ENCODE results near the gene PDXK.

PDXK gene

GRCh38 chr21:43744725-43745124 lies 25.8 kb downstream of the PDXK start:
- no peak for DNase-seq

DNA sequence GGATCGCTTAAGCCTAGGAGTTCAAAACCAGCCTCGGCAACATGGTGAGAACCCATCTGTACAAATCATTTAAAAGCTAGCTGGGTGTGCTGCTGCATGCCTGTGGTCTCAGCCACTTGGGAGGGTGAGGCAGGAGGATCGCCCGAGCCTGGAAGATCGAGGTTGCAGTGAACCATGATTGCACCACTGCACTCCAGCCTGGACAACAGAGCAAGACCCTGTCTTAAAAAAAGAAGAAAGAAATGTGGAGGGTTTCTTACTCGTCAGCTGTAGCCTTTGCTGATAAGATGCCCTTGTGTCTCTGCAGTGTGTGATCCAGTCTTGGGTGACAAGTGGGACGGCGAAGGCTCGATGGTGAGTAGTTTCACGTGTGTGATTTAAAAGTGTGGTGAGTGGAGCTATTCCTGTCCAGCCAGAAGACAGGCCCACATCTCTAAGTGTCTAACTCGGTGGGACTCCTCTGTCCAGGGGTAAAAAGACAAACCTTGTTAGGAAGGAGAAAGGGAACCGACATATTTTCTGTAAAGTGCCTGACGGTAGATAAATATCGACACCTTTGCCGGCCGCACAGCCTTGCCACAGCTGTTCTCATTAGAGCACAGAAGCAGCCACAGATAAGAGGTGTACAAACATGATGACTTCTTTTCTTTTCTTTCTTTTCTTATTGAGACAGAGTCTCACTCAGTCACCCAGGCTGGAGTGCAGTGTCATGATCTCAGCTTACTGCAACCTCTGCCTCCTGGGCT lies 27.0 kb downstream of the PDXK start:
- no peak for DNase-seq

- no peak for DNase-seq
Observed at GRCh38 chr21:43748622-43749021, 29.7 kb downstream of the PDXK start.

- DNase-seq: no peak
Observed at GRCh38 chr21:43749651-43750262, 30.8 kb downstream of the PDXK start.

DNA sequence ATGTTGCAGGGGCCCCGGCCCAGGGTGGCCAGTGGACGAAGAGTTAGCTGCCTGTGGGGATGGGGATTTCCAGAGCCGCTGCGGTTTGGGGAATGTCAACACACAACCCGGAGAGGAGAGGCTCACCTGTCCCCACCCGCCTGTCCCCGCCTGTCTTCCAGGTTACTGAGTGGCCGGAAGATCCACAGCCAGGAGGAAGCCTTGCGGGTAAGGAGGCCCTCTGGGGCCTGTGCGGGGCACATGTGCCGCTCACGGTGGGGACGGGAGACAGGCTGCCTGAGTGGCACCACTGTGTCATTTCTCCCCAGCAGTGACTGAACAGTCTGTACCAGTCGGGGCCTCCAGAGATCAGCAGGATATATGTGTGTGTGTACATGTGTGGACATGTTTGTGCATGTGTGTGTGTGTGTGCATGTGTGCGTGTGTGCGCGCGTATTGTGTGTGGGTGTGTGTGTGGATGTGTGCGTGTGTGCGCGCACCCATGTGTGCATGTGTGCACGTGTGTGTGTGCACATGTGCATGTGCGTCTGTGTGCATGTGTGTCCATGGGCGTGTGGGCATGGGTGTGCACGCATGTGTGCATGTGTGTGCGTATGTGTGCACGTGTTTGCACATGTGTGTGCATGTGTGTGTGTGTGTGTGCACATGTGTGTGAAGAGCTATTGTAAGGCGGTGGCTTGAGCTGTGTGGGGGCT lies 31.6 kb downstream of the PDXK start:
- no peak for DNase-seq

- DNase-seq: no peak
Observed at GRCh38 chr21:43751955-43752591, 33.1 kb downstream of the PDXK start.

GRCh38 chr21:43752758-43753438 lies 34.0 kb downstream of the PDXK start:
- DNase-seq: no peak

- no peak for DNase-seq
Observed at GRCh38 chr21:43753439-43753799, 34.5 kb downstream of the PDXK start.

DNA sequence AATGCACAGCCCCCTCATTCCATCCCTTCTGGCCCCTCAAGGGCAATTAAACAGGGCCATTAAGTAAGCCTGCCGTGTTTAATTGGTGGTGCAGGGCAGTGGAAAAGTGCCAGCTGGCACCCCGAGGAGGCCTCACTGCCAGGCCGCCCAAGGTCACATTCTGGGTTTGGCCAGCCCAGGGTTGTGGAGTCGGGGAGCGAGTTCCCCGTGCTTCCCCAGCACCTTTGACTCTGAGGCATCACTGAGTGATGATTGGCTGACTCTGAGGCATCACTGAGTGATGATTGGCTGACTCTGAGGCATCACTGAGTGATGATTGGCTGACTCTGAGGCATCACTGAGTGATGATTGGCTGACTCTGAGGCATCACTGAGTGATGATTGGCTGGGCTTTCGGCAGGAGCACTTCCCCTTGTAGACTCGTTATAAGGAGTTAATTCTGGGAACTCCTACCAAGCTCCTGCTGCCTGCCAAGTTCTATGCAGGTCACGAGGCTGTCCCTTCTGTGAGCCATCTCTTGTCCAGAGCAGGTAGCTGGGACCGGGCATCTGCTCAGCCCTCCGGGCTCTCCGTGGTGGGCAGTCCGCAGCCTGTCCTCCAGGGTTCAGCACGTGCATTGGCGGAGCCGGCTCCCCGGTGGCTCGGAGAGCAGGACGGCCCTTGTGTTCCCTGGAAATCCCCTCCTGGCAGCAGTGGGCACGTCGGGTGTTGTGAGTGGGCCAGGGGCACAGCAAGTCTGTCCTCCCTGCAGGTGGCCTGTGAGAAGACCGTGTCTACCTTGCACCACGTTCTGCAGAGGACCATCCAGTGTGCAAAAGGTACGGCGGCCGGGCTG lies 36.2 kb downstream of the PDXK start:
- no peak for DNase-seq

DNA sequence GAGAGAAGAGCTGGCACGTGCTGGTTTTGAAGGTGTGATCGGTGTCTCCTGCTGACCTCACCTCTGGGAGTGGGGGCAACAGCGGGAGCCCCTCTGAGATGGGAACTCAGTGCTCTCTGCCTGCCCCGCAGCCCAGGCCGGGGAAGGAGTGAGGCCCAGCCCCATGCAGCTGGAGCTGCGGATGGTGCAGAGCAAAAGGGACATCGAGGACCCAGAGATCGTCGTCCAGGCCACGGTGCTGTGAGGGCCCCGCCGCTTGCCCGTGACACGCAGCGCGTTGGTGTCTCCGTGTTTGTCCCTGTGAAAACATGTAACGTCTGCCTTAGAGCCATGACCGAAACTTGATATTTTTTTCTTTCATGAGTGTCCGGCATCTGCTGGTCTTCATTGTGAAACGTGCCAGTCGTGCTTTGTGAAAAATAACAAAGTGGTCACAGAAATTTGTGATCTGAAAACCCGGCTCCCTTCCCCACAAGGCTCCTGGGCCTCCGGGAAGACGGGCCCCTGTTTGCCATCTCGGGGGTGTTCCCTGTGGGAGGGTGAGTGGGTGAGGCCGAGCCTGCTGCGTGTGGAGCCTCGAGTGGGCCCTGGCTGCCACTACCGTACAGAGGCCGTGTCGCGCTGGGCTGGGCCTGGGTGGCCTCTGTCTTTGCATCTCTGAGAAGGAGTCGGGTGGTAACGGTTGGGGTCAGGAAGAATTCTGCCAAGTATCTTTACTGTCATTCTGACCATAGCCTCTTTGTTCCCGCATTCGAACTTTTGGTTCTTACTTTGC lies 37.1 kb downstream of the PDXK start:
- no peak for DNase-seq

DNA sequence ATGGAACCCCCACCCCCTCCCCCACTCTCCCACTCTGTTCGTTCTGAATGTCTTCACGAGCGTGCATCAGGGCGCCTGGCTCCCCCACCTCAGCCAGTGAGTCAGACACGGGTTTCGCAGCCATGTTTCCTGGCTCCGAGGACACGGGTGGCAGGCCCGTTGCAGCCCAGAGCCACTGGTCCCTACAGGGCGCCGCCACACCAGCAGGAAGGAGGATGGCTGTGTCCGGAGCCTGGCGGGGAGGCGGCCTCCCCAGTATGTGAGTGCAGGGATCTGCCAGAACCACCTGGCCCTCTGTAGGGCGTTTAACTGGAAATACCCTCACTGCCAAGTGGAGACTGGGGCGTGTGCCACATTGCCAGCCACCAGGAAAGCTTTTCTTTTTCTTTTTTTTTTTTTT lies 38.7 kb downstream of the PDXK start:
- no peak for DNase-seq

GRCh38 chr21:43758111-43758641 lies 39.2 kb downstream of the PDXK start:
- DNase-seq: no peak

- DNase-seq: no peak
Observed at GRCh38 chr21:43758811-43759210, 39.9 kb downstream of the PDXK start.

DNA sequence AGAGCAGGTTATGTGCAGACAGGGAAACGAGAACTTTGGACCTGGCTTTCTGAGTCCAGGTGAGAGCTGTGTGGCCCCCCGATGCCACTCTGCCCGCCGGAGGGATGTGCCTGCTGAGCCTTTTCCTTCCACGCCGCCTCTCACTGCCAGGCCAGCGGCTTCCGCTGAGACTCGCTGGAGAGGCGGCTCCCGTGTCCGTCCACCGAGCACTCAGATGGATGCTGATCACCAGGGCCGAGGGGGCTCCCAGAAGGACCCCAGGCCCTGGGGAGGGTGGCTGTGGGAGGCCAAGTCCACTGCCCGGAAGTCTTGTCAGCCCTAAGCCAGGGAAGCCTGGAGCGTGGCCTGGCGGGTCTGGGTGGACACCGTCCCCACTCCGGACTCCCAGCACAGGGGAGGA lies 40.7 kb downstream of the PDXK start:
- DNase-seq: no peak

GRCh38 chr21:43760391-43760958 lies 41.5 kb downstream of the PDXK start:
- no peak for DNase-seq

GRCh38 chr21:43761886-43762285 lies 43.0 kb downstream of the PDXK start:
- no peak for DNase-seq

DNA sequence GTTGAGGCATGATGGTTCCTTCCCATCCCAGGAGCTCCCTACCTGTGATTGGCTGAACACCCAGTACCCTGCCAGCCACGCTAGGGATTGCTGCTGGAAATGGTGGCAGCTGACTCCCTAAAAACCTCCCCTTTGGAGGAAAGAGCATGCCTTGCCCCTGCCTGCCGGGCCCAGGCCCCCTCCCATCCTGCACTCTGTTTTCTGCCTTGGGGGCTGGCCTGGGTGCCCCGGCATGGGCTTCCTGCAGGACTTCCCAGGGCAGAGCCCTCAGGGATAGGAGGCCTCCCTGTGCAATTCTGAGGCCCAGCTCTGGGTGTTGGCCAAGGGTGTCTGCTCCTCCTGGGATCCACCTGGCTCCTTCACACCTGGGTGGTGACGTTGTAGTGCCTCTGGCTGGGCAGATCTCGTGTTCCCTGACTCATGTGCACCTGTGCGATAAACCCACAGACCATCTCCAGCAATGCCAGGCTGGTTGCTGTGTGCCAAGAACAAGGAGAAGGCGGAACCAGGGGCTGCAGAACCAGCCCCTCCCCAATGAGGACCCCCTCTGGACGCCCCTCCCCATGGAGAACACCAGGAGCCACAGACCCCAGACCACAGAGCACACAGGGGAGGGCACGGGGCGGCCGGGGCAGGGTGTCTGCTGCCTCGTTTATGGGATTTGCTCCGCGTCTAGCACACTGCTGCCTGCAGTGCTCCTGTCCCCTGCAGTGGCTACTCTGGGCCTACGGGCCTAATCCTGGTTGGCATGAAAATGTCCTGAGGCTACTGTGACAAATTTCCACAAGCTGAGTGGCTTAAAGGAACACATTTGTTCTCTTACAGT lies 43.6 kb downstream of the PDXK start:
- DNase-seq: no peak

DNA sequence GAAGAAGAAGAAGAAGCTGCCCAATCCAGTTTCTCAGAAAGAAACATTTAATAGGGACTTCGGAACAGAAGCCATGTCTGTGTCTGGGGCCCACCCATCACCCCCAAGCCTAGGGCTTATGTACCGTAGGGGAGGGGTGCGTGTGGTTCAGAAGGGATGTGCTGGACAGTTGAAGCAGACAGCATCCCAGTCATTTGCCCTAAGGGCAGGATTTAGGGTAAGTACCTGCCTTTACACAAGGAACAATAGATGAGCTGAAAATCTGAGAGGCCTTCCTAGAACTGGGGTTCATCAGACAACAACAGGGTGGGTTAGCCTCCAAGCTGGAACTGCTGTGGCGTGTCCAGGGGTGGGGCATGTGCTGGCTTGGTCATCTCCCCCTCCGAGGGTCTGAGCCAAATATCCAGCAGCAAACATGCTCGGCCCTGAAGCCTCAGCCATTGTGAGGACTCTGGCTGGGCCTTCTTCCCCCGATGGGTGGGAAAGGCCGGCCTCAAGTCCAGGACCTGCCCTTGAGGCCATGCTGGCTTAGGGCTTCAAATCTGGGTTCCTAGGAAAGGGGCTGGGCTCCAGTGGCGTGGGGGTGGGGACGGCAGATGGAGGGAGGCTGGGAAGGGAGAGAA lies 45.1 kb downstream of the PDXK start:
- no peak for DNase-seq

All from NCI-H1417 treated with DMSO at 0.1 percent for 48 hours (cell line).